ENCODE results near the gene PRMT2. TPM values are rescaled to one million over a fixed set of nuclear protein-coding genes. Genes with fewer than 3 reads are reported as not detected.

PRMT2 gene
- total RNA-seq, 4 donors from 2014 or later: 136 to 161 (median 142) TPM

DNA sequence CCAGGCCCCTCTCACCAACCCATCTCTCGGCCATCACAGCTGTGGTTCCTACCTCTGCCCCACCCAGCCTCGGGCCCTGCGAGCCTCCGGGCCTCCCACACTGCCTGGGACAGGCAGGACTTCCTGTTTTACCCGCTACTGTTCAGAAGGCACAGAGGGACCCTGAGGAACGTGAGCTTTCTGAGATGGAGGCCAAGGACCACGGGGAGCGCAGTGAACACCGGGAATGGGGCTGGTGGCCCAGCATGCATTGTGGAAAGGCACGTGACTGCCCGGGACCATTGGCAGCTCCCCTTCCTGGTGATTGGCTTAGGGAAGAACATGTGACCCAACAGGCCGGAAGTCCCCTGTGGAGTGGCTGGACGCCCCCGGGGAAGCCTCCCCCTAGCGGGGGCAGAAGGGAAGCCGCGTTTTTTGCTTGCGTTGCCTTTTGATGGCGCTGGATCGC is 37.6 kb upstream of the PRMT2 start:
- H3K27ac ChIP-seq (replicated peaks in 1 of 4): no peak overlapping the region
- 93% methylated on average over 17 of the region's 20 CpGs for WGBS
- DNase-seq (ENCODE audit: extremely low spot score): no peak
- peaks cover 0 to 6% (median 3%) of the 10 kb centered on the region in 4 donors for H3K9me3 ChIP-seq
- intact Hi-C loops (cut with DNase I): no loop called here
- H3K27me3 ChIP-seq: no peaks in the 10 kb centered on the region
- H3K4me3 ChIP-seq: no peak overlapping the region
- H3K36me3 ChIP-seq: no peaks in the 10 kb centered on the region
- no peak for TF ChIP-seq POLR2AphosphoS5 (IDR thresholded peaks at IDR 0.05)
- TF ChIP-seq, protein P1, sequence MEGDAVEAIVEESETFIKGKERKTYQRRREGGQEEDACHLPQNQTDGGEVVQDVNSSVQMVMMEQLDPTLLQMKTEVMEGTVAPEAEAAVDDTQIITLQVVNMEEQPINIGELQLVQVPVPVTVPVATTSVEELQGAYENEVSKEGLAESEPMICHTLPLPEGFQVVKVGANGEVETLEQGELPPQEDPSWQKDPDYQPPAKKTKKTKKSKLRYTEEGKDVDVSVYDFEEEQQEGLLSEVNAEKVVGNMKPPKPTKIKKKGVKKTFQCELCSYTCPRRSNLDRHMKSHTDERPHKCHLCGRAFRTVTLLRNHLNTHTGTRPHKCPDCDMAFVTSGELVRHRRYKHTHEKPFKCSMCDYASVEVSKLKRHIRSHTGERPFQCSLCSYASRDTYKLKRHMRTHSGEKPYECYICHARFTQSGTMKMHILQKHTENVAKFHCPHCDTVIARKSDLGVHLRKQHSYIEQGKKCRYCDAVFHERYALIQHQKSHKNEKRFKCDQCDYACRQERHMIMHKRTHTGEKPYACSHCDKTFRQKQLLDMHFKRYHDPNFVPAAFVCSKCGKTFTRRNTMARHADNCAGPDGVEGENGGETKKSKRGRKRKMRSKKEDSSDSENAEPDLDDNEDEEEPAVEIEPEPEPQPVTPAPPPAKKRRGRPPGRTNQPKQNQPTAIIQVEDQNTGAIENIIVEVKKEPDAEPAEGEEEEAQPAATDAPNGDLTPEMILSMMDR (IDR thresholded peaks at IDR 0.05): no peak
- no peak for TF ChIP-seq POLR2A (IDR thresholded peaks at IDR 0.05; ENCODE audit: low read depth)
- no peak for TF ChIP-seq EP300 (IDR thresholded peaks at IDR 0.05)
- H3K4me1 ChIP-seq: peaks cover 17 to 24% (median 22%) of the 10 kb centered on the region in 4 donors

DNA sequence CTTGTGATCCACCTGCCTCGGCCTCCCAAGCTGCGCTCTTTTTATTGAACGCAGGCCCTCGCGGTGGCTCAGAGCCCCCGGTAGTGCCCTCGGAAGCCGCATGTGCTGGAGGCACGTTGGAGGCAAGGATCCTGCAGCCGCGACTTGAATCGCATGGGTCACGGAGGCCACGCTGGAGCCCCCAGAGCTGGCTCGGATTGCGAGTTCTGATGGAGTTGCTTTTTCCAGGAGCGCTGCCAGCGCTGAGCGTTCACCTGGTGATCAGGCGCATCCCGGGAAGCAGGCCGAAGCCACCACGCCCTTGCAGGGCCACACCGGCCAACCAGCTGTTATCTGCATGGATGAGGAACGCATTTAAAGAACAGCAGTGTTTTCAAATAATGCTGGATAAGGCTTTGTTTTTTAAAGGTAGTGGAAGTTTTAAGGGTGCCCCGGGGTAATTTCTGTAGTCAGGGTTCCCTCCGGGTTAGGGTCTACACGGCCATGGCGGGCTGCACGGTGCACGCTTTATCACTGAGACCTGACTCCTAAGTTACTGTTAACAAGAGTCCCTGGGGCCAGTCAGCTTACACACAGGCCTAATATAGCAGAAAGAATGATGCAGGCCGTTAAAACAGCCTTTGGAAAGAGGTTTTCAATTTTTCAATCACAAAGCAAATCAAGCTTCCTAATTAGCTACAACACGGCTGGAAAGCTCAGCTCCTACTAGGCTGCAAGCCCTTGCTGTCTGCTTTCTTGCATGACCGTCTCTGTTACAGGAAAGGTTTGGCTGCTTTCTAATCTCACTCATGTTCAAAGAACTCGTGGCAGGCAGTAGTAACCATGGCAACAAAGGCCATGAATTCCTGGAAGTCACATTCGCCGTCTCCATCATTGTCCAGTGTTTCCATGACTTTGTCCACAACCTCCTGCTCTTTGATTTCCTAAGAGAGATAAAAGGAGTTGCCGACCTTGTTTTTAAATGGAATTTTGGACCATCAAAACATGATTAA is 36.6 kb upstream of the PRMT2 start:
- intact Hi-C loops (cut with DNase I): no loop called here
- Histone ChIP-seq H3K4me3 (no peak overlapping the region), H3K27me3 (no peaks in the 10 kb centered on the region), H3K9me3 (peaks cover 0 to 6% (median 3%) of the 10 kb centered on the region in 4 donors), H3K27ac (replicated peaks in 1 of 4) (peak overlapping the region in 3 of 4 donors; percentile 50 to 62 (median 60)), H3K4me1 (peaks cover 17 to 24% (median 22%) of the 10 kb centered on the region in 4 donors), H3K36me3 (no peaks in the 10 kb centered on the region)
- TF ChIP-seq, protein P1 (IDR thresholded peaks at IDR 0.05): no peak
- TF ChIP-seq POLR2A (IDR thresholded peaks at IDR 0.05; ENCODE audit: low read depth): no peak
- no peak for TF ChIP-seq EP300 (IDR thresholded peaks at IDR 0.05)
- TF ChIP-seq POLR2AphosphoS5 (IDR thresholded peaks at IDR 0.05): peak; percentile 58 to 65
- whole genome bisulfite sequencing: 65% methylated on average over 35 of the region's 38 CpGs
- DNase-seq (ENCODE audit: extremely low spot score): no peak

DNA sequence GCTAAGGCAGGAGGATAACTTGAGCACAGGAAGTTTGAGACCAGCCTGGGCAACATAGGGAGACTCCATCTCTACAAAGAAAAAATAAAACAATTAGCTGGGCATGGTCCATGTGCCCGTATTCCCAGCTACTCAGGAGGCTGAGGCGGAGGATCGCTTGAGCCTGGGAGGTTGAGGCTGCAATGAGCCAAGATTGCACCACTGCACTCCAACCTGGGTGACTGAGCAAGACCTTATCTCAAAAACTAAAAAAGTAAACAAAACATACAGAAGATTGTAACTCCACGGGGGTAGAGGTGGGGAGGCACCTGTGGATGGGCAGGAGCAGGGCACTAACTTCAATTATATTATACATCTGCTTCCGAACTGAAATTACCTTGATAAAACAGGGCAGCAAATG is 35.2 kb upstream of the PRMT2 start:
- TF ChIP-seq POLR2AphosphoS5 (IDR thresholded peaks at IDR 0.05) (no peak), EP300 (IDR thresholded peaks at IDR 0.05) (no peak), POLR2A (IDR thresholded peaks at IDR 0.05; ENCODE audit: low read depth) (no peak)
- TF ChIP-seq, protein P1 (IDR thresholded peaks at IDR 0.05): no peak
- intact Hi-C loops (cut with DNase I): no loop called here
- H3K4me1 ChIP-seq: peaks cover 17 to 29% (median 22%) of the 10 kb centered on the region in 4 donors
- H3K4me3 ChIP-seq: no peak overlapping the region
- H3K36me3 ChIP-seq: no peaks in the 10 kb centered on the region
- no peaks in the 10 kb centered on the region for H3K27me3 ChIP-seq
- no peaks in the 10 kb centered on the region for H3K9me3 ChIP-seq
- DNase-seq (ENCODE audit: extremely low spot score): no peak
- no peak overlapping the region for H3K27ac ChIP-seq (replicated peaks in 1 of 4)
- WGBS: 94% methylated on average over 5 of the region's 5 CpGs

DNA sequence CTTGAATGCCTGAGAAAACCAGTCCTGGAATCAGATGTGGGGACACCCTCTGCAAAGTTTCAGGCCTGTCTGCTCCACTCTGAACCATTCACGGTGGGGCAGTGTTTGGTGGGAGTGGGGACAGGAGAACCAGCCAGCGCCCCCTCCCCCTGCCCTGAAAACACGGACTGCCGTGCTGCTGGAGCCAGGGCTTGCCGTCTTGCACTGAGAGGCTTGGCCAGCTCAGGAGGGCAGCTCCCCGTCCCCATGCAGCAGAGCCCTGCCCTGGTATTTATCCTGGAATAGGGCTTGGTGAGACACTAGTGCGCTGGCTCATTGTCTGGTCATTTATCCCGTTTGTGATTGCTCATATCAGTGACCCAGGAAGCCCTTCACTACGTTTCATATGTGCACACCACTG is 34.5 kb upstream of the PRMT2 start:
- 90% methylated on average over 6 of the region's 9 CpGs for WGBS
- peaks cover 17 to 36% (median 25%) of the 10 kb centered on the region in 4 donors for H3K4me1 ChIP-seq

More for the DNA sequence above, 34.5 kb upstream of the PRMT2 start:
- H3K4me3 ChIP-seq: no peak overlapping the region
- intact Hi-C loops (cut with DNase I): no loop called here
- DNase-seq (ENCODE audit: extremely low spot score): no peak
- no peaks in the 10 kb centered on the region for H3K9me3 ChIP-seq
- H3K36me3 ChIP-seq: no peaks in the 10 kb centered on the region
- H3K27ac ChIP-seq (replicated peaks in 1 of 4): no peak overlapping the region
- no peaks in the 10 kb centered on the region for H3K27me3 ChIP-seq
- TF ChIP-seq POLR2A (IDR thresholded peaks at IDR 0.05; ENCODE audit: low read depth) (no peak), EP300 (IDR thresholded peaks at IDR 0.05) (no peak), POLR2AphosphoS5 (IDR thresholded peaks at IDR 0.05) (no peak)
- TF ChIP-seq, protein P1 (IDR thresholded peaks at IDR 0.05): no peak
